Endothelial cell of umbilical vein (primary cell): ENCODE data around the gene TFAP2E.

ENCODE experiments used
- CTCF ChIP-seq, 2 donors: IDR thresholded peaks; 1 replicate in 1 of 2; 2 replicates in 1 of 2; pipeline ENCODE4 v1.5.1; 2011; ENCODE audit warnings: low read length in 2 of 2, mild to moderate bottlenecking in 2 of 2, moderate library complexity in 2 of 2, control low read depth in 1 of 2, inconsistent platforms in 1 of 2, low read depth in 1 of 2; ENCODE audit not compliant: insufficient read depth in 1 of 2; ENCODE audit errors: extremely low read depth in 1 of 2
- JUN ChIP-seq: IDR thresholded peaks from 2 replicates; pipeline ENCODE4 v1.6.1; 2011; ENCODE audit warnings: borderline replicate concordance, low read depth; ENCODE audit not compliant: insufficient read length, insufficient read depth
- MAX ChIP-seq: IDR thresholded peaks from 2 replicates; pipeline ENCODE4 v1.6.1; 2011; ENCODE audit not compliant: insufficient read depth, insufficient read length
- MYC ChIP-seq: IDR thresholded peaks from one replicate; pipeline ENCODE4 v1.6.1; 2011; ENCODE audit warnings: mild to moderate bottlenecking, low read depth, low read length

GRCh38 chr1:35539073-35539823 lies 33.9 kb upstream of the TFAP2E start:
- TF ChIP-seq JUN (no peak), MAX (no peak), MYC (no peak), CTCF (IDR thresholded peaks at IDR 0.05; ENCODE audit: extremely low read depth in 1 of 2, insufficient read depth in 1 of 2, low read depth in 1 of 2, low read length in 2 of 2) (no peak)
